ENCODE data around the gene CD55.

Gene CD55, protein sequence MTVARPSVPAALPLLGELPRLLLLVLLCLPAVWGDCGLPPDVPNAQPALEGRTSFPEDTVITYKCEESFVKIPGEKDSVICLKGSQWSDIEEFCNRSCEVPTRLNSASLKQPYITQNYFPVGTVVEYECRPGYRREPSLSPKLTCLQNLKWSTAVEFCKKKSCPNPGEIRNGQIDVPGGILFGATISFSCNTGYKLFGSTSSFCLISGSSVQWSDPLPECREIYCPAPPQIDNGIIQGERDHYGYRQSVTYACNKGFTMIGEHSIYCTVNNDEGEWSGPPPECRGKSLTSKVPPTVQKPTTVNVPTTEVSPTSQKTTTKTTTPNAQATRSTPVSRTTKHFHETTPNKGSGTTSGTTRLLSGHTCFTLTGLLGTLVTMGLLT

DNA sequence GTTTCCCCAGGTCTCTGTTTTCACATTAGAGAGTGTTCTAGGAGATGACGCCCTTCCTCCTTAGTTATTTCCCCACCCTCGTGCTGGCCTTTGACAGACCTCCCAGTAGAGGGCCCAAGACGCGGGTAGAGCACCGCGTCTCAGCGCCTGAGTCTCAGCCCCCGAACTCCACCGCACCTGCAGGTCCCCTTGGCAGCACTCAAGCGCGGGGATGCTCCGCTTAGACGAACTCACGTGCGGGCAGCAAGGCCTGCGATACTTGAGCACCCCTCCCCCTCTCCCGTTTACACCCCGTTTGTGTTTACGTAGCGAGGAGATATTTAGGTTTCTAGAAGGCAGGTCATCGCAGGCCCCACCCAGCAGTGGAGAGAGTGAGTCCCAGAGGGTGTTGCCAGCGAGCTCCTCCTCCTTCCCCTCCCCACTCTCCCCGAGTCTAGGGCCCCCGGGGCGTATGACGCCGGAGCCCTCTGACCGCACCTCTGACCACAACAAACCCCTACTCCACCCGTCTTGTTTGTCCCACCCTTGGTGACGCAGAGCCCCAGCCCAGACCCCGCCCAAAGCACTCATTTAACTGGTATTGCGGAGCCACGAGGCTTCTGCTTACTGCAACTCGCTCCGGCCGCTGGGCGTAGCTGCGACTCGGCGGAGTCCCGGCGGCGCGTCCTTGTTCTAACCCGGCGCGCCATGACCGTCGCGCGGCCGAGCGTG, at the start of gene CD55:
Gene CD55, plus strand, starts transcription at position 600 of the 711 bp plus-strand sequence. Its CDS starts 88 bp downstream, at position 688.
- DNase-seq, result peak; percentile 99

DNA sequence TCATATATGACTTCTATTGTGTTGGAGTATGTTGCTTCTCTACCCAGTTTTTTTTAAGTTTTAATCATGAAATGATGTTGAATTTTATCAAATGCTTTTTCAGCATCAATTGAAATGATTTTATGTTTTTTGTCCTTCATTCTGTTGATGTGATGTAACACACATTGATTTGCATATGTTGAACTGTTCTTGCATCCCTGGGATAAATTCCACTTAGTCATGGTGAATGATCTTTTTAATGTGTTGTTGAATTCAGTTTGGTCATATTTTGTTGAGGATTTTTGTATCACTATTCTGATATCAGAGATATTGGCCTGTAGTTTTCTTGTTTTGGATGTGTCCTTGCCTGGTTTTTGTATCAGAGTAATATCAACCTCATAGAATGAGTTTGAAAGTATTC, 46.6 kb upstream of the CD55 start:
- no peak for DNase-seq

DNA sequence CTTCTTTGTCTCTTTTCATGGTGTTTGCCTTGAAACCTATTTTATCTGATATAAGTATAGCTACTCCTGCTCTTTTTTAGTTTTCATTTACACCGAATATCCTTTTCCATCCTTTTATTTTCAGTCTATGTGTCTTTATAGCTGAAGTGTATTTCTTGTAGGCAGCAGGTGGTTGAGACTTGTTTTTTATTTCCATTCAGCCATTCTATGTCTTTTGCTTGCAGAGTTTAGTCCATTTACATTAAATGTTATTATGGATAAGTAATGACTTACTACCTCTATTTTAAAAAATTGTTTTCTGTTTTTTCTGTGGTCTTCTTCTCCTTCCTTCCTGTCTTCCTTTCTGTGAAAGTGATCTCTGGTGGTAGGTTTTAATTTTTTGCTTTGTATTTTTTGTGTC, 45.0 kb upstream of the CD55 start:
- no peak for DNase-seq

DNA sequence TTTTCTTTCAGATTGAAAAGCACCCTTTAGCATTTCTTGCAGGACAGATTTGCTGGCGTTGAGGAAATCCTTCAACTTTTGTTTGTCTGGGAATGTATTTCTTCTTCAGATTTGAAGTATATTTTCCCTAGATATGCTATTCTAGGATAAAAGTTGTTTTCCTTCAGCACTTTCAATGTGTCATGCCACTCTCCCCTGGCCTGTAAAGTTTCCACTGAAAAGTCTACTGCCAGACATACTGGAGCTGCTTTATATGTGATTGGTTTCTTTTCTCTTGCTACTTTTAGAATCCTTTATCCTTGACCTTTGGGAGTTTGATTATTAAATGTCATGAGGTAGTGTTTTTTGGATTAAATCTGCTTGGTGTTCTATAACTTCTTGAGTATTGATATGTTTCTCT, 44.2 kb upstream of the CD55 start:
- no peak for DNase-seq

DNA sequence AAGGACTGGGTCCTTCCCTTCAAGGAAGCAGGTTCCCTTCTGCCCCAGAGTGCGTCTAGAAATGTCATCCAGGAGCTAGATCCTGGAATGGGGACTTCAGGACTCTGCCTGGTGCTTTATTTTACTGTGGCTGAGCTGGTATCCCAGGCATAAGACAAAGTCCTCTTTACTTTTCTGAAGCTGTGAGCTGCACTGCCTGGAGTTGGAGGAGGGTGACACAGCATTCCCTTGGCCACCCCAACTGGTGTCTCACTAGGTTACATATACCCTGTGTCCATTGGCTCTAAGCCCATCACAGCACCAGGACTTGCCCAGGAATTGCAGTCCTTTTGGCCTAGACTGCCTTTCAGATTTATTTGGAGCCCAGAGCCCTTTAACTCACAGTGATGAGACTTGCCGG, 41.8 kb upstream of the CD55 start:
- DNase-seq, result no peak

DNA sequence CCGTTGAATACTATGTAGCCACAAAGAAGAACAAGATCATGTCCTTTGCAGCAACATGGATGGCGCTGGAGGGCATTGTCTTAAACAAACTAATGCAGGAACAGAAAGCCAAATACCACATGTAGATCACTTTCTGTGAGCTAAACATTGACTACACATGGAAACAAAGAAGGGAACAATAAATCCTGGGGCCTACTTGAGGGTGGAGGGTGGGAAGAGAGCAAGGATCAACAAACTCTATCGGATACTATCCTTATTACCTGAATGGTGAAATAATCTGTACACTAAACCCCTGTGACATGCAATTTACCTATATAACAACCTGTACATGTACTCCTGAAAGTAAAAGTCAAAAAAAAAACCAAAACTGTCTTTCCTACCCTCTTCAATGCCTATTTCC, 40.8 kb upstream of the CD55 start:
- DNase-seq, result no peak

DNA sequence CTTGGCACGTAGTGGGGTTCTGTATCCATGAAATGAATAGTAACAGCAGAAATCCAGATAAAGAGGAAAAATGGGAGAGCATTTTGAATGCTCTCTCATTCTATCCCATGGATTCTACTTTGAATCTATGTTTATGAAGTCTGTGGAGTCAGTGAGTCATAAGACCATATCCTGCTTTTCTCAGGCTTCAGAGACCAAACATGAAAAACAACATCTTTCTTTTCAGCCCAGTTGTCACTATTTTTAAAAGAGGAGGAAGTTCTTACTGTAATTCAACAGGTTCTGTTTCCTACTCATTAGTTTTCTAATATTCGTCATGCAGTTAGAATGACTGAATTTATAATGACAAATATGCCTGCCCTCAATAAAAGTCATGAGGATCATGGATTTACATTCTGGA, 39.4 kb upstream of the CD55 start:
- no peak for DNase-seq

DNA sequence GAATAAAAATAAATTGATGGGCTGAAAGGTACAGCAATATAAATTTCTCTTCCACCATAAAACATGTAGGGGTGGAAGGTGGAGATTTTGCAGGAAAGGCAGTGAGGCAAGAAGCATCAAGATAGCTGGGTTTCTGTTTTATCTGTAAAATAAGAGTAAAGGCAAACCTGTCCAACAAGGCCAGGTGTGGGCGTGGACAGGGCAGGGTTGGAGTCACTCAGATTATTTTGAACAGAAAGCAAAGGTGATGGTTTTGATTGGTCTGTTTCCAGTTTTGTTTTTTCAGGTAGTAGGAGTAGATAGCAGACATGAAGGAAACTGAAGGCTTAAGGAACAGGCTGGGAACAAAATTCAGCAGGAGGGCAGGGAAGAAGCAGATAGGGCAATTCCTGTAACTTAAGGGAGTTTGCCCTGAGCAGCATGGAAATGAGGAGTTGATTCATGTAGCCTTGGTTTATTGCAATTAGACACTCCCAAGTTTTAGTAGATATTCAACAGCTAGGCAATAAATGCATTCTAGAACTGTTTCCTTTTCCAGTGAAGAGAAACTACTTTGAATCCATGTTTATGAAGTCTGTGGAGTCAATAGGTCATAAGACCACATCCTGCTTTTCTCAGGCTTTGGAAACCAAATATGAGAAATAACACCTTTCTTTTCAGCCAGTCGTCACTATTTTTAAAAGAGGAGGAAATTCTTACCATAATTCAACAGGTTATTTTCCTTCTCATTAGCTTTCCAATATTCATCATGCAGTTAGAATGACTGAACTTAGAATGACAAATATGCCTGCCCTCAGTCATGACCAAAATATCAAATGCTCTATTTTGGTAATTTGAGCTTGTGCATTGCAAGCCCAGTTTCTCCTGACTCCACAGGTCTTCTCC, 38.7 kb upstream of the CD55 start:
- DNase-seq, result no peak

DNA sequence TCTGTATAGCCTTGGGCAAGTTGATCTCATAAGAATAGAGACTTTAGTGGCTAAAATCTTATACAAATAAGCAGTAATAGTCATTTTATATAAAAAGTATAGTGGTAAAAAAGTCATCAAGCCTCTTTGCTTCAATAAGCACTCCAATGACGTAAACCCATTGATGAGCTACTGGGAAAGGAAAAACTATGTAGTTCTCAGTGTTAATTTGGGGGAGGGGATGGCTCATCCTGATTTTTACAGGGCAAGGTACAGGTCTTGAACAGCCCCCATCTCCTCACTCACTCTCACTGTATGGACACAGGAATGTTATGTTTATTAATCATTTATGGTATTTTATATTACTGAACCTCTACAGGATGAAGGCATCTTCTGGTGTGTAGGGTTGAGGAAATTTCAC, 38.1 kb upstream of the CD55 start:
- no peak for DNase-seq

DNA sequence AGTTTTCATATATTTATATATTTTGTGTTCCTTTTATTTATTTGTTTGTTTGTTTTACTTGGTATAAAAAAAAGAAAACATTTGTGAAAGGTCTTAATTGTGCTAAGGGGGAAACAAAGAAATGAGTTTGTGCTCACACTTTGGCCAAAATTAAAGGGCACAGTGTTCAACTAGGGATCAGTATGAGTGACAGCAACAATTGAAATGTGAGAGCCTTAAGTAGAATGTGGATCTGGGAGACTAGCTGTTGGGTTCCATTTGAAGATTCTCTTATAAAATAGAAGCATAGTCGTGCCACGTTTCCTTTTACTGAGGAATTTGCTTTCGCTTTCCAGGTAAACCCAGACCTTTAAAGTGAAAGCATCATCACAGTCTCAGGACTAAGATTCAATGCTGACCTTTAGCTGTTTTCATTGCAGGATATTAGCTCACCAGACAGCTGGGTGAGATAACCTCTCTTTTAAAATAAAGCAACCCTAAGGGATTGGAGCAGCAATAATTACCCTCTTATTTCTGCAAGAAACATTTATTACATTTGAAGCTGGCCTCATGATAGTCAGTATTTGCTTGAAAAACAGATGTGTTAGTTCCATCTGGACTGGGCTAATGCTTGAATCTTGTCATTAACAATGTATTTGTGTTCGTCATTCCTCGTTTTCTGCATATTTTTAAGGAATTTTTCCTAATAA, 37.1 kb upstream of the CD55 start:
- no peak for DNase-seq

DNA sequence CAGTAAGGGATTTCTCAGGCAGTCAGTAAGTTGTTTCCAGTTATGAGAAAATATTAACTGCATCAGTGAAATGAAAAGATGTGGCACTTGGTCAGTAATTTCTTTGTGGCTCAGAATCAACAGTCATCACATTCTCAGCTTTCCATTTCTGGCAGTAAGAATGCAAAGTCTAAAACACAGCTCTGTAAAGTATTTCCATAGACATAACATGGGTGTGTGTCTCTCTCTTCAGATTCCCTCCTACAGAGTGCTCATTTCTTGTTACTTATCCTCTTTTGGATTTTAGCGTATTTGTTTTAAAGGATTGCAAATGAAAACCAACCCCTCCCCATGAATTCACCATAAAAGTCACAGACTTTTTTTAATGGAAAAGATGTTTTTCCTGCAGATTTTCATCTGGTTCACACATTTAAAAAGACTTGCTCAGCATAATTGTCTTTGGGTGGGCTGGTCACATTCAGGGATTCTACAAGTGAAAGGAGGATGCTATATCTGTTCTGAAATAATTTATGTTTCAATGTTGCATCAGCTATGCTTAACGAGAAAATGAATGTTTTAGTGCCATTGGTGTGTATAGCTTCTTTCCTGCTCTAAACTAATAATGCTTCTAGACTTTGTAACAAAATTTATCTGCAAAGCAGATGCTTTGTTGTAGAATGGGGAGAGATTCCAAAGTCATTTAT, 34.6 kb upstream of the CD55 start:
- DNase-seq, result no peak

DNA sequence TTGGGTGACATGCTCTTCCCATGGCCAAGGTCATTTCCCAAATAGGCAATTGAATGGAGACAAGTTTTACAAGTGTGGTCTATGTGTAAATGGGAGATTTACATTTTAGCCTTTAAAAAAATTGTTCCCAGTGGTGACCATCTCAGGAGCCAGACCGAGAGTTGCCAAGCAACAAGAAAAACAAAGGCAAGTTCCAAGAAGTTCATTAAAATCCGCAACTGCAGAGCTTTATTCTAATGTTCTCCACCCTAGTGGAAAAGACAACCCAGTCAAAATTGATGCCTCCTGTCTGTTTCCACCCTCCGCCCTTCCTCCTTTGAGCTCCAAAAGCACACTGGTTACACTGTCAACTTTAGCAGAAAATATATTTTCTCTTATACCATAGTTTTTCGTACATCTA, 33.2 kb upstream of the CD55 start:
- DNase-seq, result no peak

DNA sequence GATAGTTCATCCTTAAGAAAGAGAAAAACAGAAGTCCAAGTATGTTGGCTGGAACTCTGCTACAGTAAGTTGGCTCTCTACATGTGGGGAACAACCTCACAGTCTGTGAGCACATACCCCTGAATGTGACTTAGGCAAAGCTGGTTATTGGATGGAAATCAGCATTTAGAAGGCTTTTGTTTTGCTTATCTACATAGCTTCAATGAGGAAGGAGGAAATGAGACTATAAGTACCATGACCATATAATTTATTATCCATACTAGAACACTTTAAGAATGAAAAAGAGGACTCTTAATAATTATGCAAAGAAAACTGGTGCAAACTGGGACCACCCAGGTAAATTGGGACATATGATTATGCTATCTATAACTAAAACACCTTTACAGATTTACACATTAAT, 31.7 kb upstream of the CD55 start:
- DNase-seq, result no peak

DNA sequence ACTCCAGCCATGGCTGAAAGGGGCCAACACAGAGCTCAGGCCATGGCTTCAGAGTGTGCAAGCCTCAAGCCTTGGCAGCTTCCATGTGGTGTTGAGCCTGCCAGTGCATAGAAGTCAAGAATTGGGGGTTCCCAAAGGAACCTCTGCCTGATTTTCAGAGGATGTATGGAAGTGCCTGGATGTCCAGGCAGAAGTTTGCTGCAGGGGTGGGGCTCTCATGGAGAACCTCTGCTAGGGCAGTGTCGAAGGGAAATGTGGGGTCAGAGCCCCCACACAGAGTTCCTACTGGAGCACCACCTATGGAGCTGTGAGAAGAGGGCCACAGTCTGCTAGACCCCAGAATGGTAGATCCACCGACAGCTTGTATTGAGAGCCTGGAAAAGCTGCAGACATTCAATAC, 29.8 kb upstream of the CD55 start:
- DNase-seq, result no peak

DNA sequence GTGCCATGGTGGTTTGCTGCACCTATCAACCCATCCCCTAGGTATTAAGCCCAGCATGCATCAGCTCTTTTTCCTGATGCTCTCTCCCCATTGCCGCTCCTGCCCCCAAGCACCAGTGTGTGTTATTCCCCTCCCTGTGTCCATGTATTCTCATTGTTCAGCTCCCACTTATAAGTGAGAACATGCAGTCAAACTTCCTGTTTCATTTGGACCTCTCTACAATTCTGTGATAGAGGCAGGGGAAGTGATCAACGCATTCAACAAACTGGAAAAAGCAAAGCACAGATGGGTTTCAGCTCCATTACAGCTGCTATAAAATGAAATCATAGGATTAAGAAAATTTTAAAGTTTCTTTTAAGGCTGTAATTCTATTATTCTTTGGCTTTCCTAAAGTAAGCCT, 23.3 kb upstream of the CD55 start:
- DNase-seq, result no peak

DNA sequence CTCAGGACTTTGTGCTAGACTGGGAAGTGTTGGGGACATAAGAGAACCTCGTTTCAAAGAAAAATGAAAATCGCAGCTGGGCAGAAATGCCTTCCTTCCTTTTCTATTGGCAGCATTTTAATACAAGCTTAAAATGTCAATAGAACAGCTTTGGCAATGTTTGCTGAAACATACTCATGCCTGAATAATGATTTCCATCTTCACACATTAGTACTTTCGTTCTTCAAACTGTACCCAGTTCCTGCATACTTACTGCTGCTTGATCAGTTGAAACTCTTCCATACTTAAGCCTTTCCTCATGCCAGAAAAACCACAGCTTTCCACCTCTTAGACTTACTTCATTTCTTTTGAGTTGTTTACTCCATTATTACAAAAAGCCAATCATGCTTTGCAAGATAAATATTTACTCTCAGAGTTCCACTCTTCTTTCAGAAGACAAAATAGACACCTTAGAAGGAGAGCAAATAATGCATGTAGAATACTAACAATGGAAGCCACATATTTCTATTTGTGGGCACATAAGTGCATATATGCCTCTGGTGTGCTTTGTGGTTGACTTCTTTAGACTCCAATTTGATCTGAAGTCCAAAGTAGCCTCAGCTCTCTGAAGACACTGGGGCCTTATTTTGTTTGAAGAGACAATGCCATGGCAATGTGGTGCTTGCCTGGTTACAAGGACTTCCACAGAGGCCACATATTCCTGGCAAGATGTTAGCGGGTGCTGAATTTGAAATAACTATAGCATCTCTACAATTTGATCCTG, 22.7 kb upstream of the CD55 start:
- DNase-seq, result no peak

DNA sequence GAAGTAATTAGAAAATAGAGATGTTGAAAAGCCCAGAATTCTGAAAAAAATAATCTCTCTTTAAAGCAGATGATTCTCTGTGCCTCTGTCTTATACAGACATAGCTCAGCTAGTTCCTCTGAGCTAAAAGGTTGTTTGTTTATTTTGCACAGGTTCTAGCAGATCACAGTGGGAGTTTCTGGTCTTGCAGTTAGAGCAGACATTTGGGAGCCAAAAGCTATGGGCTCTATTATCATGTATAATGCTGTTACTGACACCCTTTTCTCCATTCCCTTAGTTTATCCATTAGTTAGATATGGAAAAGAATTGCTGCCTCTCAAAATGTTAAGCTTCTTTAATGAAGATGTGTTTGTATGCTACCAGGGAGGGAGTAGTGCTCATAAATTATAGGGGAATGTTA, 20.5 kb upstream of the CD55 start:
- no peak for DNase-seq

DNA sequence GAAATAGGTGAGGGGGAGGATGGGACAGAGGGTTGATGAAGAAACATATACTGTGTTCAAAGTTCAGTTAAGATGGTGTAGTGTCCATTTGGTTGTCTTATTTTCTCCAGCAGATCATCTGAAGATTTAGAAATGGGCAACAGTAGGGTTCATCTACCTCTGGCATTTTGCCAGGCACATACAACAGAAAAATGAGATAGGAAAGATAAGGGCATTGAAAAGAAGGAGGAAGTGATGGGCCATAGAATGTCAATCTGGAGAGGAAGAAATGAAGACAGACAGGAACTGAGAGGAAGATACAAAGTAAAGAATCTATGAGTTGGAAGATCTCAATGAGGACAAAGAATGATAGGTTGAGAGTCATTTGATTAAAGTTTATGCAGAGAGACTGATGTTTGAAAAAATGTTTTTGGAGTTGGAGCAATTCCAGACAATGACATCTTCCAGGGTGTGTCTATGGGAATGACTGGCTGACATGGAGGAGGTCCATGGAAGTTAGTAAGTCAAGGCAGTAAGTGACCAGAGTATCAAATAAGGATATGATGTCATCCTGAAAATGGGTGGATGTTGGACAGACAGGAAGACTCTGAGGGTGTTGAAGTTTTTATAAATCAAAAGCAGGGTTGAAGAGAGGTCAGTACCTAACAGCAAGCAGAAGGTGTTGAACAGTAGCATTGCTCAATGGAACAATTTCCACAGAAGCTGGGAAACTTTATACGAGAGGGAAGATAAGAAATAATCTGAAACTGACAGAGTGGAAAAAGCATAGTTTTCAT, 18.7 kb upstream of the CD55 start:
- no peak for DNase-seq

DNA sequence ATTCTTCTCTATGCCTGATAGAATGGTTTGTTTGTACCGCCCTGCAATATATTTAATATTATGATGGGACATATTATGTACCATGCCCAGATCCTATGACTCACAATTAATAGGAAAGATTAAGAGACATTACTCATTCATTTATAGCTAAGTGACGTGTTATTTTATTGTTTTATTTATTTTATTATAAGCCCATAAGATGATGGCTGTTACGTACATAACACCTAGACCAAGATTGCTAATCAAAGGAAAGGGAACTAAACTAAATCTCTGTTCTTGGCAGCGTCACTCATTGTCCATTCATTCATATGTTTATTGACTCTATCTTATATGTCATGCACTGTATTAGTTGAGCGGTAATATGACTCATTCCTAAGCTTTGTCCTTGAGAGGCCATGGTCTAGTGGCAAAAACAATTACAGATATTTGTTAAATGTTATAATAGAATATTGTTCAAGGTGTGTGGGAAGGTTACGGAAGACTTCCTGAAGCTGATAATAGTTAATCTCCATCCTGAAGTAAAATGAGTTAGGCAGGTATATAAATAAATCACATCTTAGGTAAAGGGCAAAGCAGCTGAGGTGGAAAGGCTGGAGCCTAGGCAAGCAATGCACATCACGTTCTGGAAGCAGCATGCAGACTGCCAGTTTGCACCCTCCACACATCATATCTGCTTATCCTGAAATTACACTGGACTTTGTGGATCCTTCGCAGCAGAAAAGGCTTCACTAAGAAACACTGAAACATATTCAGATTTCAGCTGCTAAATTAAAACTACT, 16.6 kb upstream of the CD55 start:
- no peak for DNase-seq

DNA sequence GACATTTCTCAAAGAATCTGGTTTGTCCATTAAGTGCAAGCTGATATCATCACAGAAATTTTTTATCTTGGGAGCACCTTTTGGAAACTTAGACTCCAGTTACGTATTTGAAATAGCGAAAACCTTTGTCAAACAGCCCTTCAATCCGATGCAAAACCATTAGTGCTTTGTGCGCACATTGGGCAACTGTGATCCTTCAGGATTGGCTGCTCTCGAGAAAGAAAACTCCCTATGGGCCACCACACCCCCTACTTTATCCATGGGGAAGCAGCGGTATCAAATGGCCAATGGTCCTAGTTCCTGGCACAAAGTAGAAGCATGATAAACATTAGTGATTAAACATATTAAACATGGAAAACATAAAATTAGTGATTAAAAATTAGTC, 16.0 kb upstream of the CD55 start:
- DNase-seq, result no peak

Data from stimulated activated CD8-positive, alpha-beta memory T cell treated with anti-CD3 and anti-CD28 coated beads, Interleukin-4, amount 100 ng/mL, for 48 hours (primary cell).